Stimulated activated CD4-positive, alpha-beta T cell treated with anti-CD3 and anti-CD28 coated beads, Interleukin-4, amount 100 ng/mL, for 24 hours (primary cell): ENCODE data around the gene CRK.

Experiments
- DNase-seq: peaks from one replicate; pipeline ENCODE4 v3.0.0-alpha.2; 2020

Gene CRK

DNA sequence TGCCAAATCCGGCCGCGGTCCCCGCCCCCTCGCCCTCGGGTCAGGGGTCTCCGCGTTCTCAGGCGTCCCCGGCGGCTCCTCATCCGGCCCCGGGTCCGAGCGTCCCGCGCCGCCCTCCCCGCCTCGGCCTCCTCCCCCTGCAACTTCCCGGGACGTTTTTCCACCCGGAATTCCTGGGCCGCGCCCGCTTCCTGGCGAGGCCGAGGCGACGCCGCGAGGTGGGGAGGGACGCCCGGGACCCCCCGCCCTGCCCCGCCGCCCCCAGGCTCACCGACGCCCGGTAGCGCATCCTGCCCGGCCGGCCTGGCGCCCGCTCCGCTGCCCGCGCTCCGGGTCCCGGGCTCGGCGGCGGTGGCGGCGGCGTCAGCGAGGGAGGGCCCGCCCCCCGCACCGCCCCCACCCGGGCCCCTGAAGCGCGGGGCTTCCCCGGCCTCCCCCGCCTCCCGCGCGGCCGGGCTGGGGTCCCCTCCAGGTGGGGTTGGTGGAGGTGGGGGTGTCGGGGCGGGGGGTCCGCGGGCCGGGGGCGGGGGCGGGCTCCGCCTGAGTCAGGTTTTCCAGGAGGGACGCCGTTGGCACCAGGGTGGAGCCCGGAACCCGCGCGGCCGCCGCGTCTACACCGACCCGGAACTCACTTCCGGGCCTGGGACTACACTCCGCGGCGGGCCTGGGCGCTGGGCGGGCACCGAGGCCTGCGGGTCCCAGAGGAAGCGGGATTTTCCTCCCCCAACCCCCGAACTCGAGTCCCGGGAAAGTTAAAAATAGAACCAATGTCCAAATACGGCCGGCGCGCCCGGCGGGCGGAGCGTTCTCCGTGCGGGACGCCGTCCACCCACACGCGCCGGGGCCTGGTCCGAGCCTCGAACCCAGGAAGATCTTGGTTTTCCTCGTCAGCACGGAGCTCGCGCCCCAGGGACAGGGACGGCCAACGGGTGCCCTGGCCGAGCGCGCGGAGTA, 29.7 kb upstream of the CRK start:
- peak; percentile 59 for DNase-seq

DNA sequence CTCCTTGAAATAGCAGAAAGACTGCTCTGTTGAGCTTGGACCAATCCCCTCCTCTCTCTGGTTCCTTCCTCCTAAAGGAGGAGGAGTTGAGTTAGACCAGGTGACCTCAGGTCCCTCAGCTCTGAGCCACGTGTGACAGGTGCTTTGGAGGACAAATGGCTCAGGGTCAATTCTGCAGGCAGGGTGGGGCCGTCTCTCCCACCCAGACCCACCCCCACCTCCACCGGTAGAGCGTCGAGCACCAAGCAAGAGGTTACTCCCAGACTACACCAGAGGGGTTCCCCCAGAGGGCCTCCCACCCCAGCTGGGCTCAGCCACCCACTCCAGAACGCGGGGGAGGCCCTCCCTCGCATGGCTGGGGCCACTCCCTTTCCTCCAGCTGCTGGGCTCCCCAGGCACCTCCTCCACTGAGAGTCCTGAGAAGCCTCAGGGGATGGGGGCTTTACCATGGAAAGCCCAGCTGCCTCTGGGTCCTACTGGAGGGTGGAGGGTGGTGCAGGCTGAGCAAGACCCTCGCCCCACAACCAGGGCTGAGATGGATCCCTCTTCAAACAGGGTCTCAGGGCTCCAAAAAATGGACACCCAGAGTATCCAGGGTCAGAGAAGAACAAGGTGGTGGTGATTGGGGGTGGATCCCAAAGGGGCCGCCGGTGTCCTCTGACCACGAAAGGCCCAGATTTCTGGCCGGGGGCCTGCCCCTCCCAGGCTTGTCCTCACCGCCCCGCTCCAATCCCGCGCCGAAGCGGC, 28.8 kb upstream of the CRK start:
- peak; percentile 29 for DNase-seq

- DNase-seq, result no peak
Observed at GRCh38 chr17:1484060-1484535, 28.1 kb upstream of the CRK start.

DNA sequence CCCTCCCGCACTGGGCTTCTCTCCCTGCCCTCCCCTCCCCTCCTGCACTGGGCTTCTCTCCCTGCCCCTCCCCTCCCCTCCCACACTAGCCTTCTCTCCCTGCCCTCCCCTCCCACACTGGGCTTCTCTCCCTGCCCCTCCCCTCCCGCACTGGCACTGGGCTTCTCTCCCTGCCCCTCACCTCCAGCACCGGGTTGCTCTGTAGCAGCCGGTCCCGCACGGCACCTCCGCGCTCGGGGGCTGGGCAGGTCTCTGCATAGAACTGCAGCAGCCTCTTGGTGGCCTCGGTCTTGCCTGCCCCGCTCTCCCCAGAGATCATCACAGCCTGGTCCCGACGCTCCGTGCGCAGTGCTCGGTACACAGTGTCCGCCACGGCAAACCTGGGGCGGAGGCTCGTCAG, 26.6 kb upstream of the CRK start:
- no peak for DNase-seq

GRCh38 chr17:1481736-1482135, 25.7 kb upstream of the CRK start:
- DNase-seq, result no peak

DNA sequence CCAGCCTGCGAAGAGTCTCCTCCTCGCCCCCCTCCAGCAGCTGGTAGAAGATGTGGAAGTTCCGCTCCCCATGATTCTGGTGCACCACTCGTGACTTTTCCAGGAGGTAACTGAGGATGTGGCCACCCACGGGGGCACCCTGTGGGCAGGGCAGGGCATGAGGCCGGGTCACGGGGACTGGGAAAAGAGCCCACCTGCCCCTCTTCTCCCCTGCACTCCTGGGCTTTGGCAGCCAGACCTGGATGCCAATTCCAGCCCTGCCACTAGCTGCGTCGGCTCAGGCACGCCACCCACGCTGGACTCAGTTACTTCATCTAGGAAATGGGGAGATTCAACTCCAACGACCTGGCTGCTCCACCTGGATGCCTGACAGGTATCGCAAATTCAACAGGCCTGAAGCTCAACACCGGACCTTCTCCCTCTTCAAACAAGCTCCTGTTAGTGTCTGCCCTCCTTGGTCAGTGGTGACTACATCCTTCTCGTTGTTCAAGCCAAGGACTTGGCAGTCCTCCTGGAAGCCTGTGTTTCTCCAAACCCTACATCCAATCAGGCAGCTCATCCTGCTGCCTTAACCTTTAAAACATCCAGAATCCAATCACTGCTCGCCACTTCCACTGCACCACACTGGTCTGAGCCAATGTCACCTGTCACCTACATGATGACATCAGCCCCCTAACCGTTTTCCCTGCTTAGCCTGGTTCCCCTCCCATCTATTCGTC, 24.9 kb upstream of the CRK start:
- DNase-seq, result no peak

DNA sequence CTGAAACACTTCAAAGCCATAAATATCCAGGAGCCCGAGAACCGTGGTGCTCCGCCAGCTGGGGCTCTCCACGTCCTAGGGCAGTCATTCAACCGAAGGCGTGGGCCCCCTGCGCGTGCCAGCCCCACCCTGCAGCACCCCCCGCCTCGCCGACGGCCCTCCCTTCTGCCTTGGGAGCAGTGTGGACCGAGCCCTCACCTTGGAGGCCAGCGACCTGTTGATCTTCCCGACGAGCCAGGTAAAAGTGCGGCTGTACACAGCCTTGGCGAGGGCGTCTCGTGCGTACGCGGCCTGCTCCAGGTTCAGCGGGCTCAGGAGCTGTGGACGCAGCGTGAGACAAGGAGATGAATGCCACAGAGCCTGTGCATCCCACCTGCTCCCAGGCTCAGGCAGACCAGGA, 22.4 kb upstream of the CRK start:
- DNase-seq, result no peak

DNA sequence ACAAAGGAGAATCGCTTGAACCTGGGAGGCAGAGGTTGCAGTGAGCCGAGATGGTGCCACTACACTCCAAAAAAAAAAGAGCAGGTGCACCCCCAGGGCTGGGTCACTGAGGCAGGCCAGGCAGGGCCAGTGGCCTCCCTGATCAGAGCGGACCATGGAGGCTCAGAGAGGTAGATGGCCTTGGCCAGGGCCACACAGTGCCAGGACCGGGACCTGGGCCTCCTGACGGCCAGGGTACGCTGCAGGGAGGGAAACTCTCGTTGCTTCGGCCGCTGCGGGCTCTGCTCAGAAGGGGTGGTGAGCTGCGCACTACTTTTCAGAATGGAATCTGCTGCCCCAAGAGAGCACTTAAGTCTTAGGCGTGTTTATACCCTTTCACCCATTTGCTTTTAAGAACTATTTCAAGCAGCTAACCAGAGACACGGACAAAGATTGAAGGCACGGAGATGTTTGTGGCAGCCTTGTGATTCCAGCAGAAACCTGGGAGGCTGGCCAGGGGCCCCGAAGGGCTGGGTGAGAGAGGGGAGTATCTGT, 19.4 kb upstream of the CRK start:
- DNase-seq, result no peak

GRCh38 chr17:1474402-1475189, 18.6 kb upstream of the CRK start:
- no peak for DNase-seq

DNA sequence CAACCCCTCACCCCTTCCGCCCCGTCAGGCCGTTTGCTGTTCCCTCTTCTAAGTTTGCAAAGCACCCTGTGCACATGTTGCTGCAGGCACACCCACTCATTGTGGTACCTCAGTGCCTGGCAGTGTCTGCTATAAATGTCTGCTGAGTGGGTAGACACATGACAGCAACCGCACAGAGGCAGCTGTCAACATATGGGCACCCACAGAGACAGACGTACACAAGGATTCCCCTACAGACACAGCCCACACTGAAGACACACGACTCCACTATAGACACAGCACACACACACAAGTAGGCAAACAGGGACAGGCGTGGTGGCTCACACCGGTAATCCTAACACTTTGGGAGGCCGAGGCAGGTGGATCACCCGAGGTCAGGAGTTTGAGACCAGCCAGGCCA, 17.8 kb upstream of the CRK start:
- DNase-seq, result peak; percentile 31

GRCh38 chr17:1473170-1473569, 17.1 kb upstream of the CRK start:
- DNase-seq, result no peak

DNA sequence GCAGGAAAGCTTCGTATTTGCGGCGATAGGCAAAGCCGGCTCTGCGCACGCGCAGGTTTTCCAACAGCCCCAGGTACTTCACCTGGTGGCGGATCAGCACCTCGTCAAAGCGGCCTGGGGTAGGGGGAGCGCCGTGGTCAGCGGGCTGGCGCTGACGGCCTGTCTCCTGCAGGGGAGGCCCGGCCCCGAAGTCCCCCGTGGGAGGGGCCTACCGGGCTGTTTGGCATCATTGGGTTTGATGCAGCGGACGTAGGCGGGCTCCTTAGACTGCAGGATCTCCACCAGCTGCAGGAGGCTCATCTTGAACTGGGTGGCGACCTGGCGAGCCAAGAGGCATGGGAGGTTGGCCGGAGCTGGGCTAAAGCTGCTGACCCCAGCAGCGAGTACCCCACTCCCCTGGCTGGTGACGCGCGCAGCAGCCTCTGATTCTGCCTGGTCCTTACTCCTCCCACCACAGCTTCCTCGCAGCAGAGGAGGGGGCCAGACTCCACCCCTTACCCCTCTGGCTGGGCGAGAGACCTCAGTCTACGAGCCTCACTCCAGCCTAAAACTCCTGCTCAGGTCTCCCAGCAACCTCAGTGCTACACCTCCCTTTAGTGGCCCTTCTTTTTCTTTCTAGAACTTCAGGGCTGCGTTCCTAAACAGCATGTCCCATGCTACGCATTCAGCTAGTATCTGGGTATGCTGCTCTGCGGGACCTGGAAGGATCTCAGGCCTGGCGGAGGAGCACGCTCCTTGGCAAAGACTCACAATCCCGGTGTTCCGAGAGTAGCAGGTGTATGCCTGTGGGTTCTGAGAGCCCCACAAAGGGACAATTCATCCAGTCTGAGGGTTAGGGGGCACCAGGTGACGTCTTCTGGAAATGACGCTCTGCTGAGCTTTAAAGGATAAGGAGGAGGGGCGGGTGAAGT, 16.1 kb upstream of the CRK start:
- DNase-seq, result no peak

DNA sequence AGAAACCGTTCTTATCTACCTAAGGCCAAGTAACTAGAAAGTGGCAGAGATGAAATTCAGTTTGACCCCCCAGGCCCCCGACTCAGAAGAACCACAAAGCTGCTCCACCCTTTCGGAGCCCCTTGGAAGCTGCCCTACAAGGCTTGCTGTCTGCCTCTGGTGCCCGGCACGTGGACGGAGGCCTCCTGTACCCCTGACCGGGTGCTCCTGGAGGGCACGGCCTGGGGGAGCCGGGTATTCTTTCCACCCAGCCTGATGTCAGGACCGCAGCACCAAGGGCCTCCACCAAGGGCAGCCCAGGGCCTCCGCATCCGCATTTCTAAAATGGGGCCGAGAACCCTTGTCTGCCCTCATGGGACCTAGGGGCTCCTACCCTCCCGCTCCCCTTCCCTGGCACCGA, 15.5 kb upstream of the CRK start:
- DNase-seq, result no peak

GRCh38 chr17:1470755-1471462, 14.9 kb upstream of the CRK start:
- DNase-seq, result no peak

DNA sequence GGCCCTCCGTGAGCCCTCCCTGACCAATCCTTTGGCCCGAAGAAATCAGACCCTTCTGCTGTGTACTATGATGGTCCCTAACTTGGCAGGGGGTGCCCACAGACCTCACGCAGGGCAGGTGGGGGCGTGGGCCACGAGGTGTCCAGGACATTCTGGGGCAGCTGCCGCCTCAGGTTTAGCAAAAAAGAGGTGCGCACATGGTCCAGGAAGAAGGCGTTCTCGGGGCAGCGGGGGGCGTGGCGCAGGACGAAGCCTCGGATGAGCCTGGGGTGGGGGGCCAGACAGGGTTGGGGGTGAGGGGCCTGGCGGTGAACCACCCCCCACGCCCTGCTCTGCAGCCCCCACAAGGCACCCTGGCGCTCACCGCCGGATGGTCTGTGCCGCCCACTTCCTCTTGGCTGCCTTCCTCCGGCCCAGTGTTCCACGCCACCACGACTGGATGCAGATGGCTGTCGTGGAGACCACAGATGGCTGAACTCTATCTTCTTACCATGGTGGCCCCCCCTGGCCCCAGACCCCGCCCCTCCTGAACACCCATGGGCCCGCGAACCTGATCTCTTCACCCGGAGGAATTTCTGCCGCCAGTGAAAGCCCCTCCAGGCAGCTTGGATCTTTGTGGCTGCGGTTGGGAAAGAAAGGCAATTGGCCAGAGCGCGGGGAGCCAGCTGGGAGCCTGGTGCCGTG, 14.2 kb upstream of the CRK start:
- no peak for DNase-seq

GRCh38 chr17:1469231-1469852, 13.3 kb upstream of the CRK start:
- no peak for DNase-seq

GRCh38 chr17:1467898-1468492, 12.0 kb upstream of the CRK start:
- no peak for DNase-seq

- no peak for DNase-seq
Observed at GRCh38 chr17:1467258-1467657, 11.2 kb upstream of the CRK start.

DNA sequence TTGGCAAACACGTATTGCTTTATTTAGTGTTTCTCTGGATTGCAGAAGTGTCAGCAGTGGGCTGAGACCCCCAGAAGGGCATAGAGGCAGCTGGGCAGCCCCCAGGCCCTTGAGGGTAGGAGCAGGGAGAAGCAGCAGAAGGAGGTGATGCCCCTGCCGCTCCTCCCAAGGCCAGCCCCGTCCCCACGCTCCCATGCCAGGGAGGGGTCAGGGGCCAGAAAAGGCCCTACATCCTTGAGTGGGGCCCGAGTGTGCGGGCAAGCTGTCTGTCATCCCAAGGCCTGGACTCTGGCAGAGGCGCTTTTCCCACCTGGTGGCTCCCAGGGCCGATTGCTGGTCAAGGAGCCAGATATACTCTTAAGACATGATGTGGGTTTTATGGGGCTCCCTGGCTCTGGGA, 8.2 kb upstream of the CRK start:
- DNase-seq, result no peak
